Measurements from ENCODE around the gene AOPEP.

AOPEP gene

GRCh38 chr9:94975480-94975879 is 249.0 kb downstream of the AOPEP start:
- DNase-seq: no peak

- DNase-seq: no peak
Observed at GRCh38 chr9:94976077-94976476, 249.6 kb downstream of the AOPEP start.

GRCh38 chr9:94977416-94977815 is 250.9 kb downstream of the AOPEP start:
- DNase-seq: no peak

GRCh38 chr9:94979904-94980507 is 253.5 kb downstream of the AOPEP start:
- DNase-seq: no peak

- DNase-seq: no peak
Observed at GRCh38 chr9:94980947-94981722, 254.6 kb downstream of the AOPEP start.

- no peak for DNase-seq
Observed at GRCh38 chr9:94981723-94982090, 255.2 kb downstream of the AOPEP start.

GRCh38 chr9:94982211-94982610 is 255.7 kb downstream of the AOPEP start:
- DNase-seq: no peak

- DNase-seq: no peak
Observed at GRCh38 chr9:94983552-94983951, 257.1 kb downstream of the AOPEP start.

GRCh38 chr9:94984891-94985476 is 258.5 kb downstream of the AOPEP start:
- no peak for DNase-seq

- no peak for DNase-seq
Observed at GRCh38 chr9:94985649-94986048, 259.1 kb downstream of the AOPEP start.

GRCh38 chr9:94987731-94988130 is 261.2 kb downstream of the AOPEP start:
- DNase-seq: no peak

GRCh38 chr9:94990897-94991561 is 264.5 kb downstream of the AOPEP start:
- DNase-seq: no peak

- DNase-seq: no peak
Observed at GRCh38 chr9:94991961-94992907, 265.7 kb downstream of the AOPEP start.

- DNase-seq: no peak
Observed at GRCh38 chr9:94993160-94993820, 266.8 kb downstream of the AOPEP start.

- no peak for DNase-seq
Observed at GRCh38 chr9:94993821-94994165, 267.3 kb downstream of the AOPEP start.

- no peak for DNase-seq
Observed at GRCh38 chr9:94995048-94995693, 268.7 kb downstream of the AOPEP start.

- no peak for DNase-seq
Observed at GRCh38 chr9:94996641-94997040, 270.1 kb downstream of the AOPEP start.

- DNase-seq: no peak
Observed at GRCh38 chr9:94997727-94998126, 271.2 kb downstream of the AOPEP start.

- no peak for DNase-seq
Observed at GRCh38 chr9:94999832-95000231, 273.3 kb downstream of the AOPEP start.

GRCh38 chr9:95000821-95001220 is 274.3 kb downstream of the AOPEP start:
- DNase-seq: no peak

GRCh38 chr9:95001720-95002119 is 275.2 kb downstream of the AOPEP start:
- DNase-seq: no peak
